ENCODE measurements around the gene SLCO4C1.

SLCO4C1 gene

GRCh38 chr5:102229685-102230084 is 66.4 kb downstream of the SLCO4C1 start:
- Mint-ChIP-seq H3K4me3 (no peak overlapping the region), H3K4me1 (ENCODE audit: low read depth) (peaks cover 12% of the 10 kb centered on the region), H3K9me3 (no peaks in the 10 kb centered on the region), H3K27ac (peak overlapping the region; percentile 38), H3K36me3 (ENCODE audit: low read depth) (no peaks in the 10 kb centered on the region), H3K27me3 (ENCODE audit: low read depth) (no peaks in the 10 kb centered on the region)

- peaks cover 6% of the 10 kb centered on the region for H3K27me3 Mint-ChIP-seq (ENCODE audit: low read depth)
- peaks cover 6% of the 10 kb centered on the region for H3K4me1 Mint-ChIP-seq (ENCODE audit: low read depth)
- H3K9me3 Mint-ChIP-seq, result no peaks in the 10 kb centered on the region
- no peak overlapping the region for H3K4me3 Mint-ChIP-seq
- H3K36me3 Mint-ChIP-seq (ENCODE audit: low read depth), result no peaks in the 10 kb centered on the region
- no peak overlapping the region for H3K27ac Mint-ChIP-seq
These were observed 69.8 kb downstream of the SLCO4C1 start for GRCh38 chr5:102226321-102226720.

GRCh38 chr5:102223542-102224477 is 72.3 kb downstream of the SLCO4C1 start:
- no peak overlapping the region for H3K27ac Mint-ChIP-seq
- H3K4me1 Mint-ChIP-seq (ENCODE audit: low read depth), result no peaks in the 10 kb centered on the region
- H3K9me3 Mint-ChIP-seq, result no peaks in the 10 kb centered on the region
- no peaks in the 10 kb centered on the region for H3K36me3 Mint-ChIP-seq (ENCODE audit: low read depth)
- H3K27me3 Mint-ChIP-seq (ENCODE audit: low read depth), result peaks cover 6% of the 10 kb centered on the region
- no peak overlapping the region for H3K4me3 Mint-ChIP-seq

GRCh38 chr5:102222772-102223171 is 73.3 kb downstream of the SLCO4C1 start:
- no peaks in the 10 kb centered on the region for H3K9me3 Mint-ChIP-seq
- H3K36me3 Mint-ChIP-seq (ENCODE audit: low read depth), result no peaks in the 10 kb centered on the region
- peaks cover 6% of the 10 kb centered on the region for H3K27me3 Mint-ChIP-seq (ENCODE audit: low read depth)
- no peaks in the 10 kb centered on the region for H3K4me1 Mint-ChIP-seq (ENCODE audit: low read depth)
- no peak overlapping the region for H3K27ac Mint-ChIP-seq
- H3K4me3 Mint-ChIP-seq, result no peak overlapping the region

GRCh38 chr5:102221949-102222348 is 74.1 kb downstream of the SLCO4C1 start:
- H3K27ac Mint-ChIP-seq, result no peak overlapping the region
- H3K27me3 Mint-ChIP-seq (ENCODE audit: low read depth), result peaks cover 6% of the 10 kb centered on the region
- no peak overlapping the region for H3K4me3 Mint-ChIP-seq

GRCh38 chr5:102218159-102218558 is 77.9 kb downstream of the SLCO4C1 start:
- no peak overlapping the region for H3K27ac Mint-ChIP-seq
- H3K4me3 Mint-ChIP-seq, result no peak overlapping the region
- peaks cover 6% of the 10 kb centered on the region for H3K27me3 Mint-ChIP-seq (ENCODE audit: low read depth)
- H3K36me3 Mint-ChIP-seq (ENCODE audit: low read depth), result no peaks in the 10 kb centered on the region
- H3K9me3 Mint-ChIP-seq, result no peaks in the 10 kb centered on the region
- H3K4me1 Mint-ChIP-seq (ENCODE audit: low read depth), result no peaks in the 10 kb centered on the region

More at GRCh38 chr5:102221949-102222348, 74.1 kb downstream of the SLCO4C1 start:
- no peaks in the 10 kb centered on the region for H3K4me1 Mint-ChIP-seq (ENCODE audit: low read depth)
- H3K9me3 Mint-ChIP-seq, result no peaks in the 10 kb centered on the region
- H3K36me3 Mint-ChIP-seq (ENCODE audit: low read depth), result no peaks in the 10 kb centered on the region

- H3K9me3 Mint-ChIP-seq, result no peaks in the 10 kb centered on the region
- H3K27me3 Mint-ChIP-seq (ENCODE audit: low read depth), result no peaks in the 10 kb centered on the region
- H3K4me1 Mint-ChIP-seq (ENCODE audit: low read depth), result no peaks in the 10 kb centered on the region
- no peak overlapping the region for H3K4me3 Mint-ChIP-seq
- H3K36me3 Mint-ChIP-seq (ENCODE audit: low read depth), result no peaks in the 10 kb centered on the region
- no peak overlapping the region for H3K27ac Mint-ChIP-seq
These were observed 79.4 kb downstream of the SLCO4C1 start for GRCh38 chr5:102216678-102217077.

- Mint-ChIP-seq H3K4me1 (ENCODE audit: low read depth) (no peaks in the 10 kb centered on the region), H3K36me3 (ENCODE audit: low read depth) (no peaks in the 10 kb centered on the region), H3K4me3 (no peak overlapping the region), H3K27ac (no peak overlapping the region), H3K27me3 (ENCODE audit: low read depth) (no peaks in the 10 kb centered on the region), H3K9me3 (no peaks in the 10 kb centered on the region)
These were observed 84.9 kb downstream of the SLCO4C1 start for GRCh38 chr5:102211165-102211564.

- Mint-ChIP-seq H3K4me3 (no peak overlapping the region), H3K36me3 (ENCODE audit: low read depth) (no peaks in the 10 kb centered on the region), H3K27ac (no peak overlapping the region), H3K9me3 (no peaks in the 10 kb centered on the region), H3K27me3 (ENCODE audit: low read depth) (no peaks in the 10 kb centered on the region), H3K4me1 (ENCODE audit: low read depth) (no peaks in the 10 kb centered on the region)
These were observed 95.2 kb downstream of the SLCO4C1 start for GRCh38 chr5:102200861-102201260.

- Mint-ChIP-seq H3K4me3 (no peak overlapping the region), H3K27me3 (ENCODE audit: low read depth) (no peaks in the 10 kb centered on the region), H3K36me3 (ENCODE audit: low read depth) (no peaks in the 10 kb centered on the region), H3K9me3 (peaks cover 7% of the 10 kb centered on the region), H3K4me1 (ENCODE audit: low read depth) (no peaks in the 10 kb centered on the region), H3K27ac (no peak overlapping the region)
These were observed 99.6 kb downstream of the SLCO4C1 start for GRCh38 chr5:102196481-102196880.

All from T-helper 1 cell treated with Interleukin-12 subunit alpha and Interleukin-12 subunit beta and Interleukin-4 antibody, amounts not matched to agents 30 μg/mL and 1 μg/mL, for 36 hours (primary cell).